PC-3 (cell line): ENCODE results near the gene SMARCAL1.

Source experiments
- EZH2phosphoT487 ChIP-seq: fragments of 300-600 bp; sonication (generic); IDR thresholded peaks from 2 replicates; pipeline ENCODE4 v1.6.1; 2018; ENCODE audit warnings: mild to moderate bottlenecking, antibody characterized with exemption, low read length, borderline replicate concordance
- TF ChIP-seq, protein P1 (sequence below): fragments of 300-600 bp; sonication (generic); conservative IDR thresholded peaks from 2 replicates; pipeline ENCODE4 v1.5.1; 2017; ENCODE audit warnings: antibody characterized with exemption, low read depth, mild to moderate bottlenecking, low read length

DNA sequence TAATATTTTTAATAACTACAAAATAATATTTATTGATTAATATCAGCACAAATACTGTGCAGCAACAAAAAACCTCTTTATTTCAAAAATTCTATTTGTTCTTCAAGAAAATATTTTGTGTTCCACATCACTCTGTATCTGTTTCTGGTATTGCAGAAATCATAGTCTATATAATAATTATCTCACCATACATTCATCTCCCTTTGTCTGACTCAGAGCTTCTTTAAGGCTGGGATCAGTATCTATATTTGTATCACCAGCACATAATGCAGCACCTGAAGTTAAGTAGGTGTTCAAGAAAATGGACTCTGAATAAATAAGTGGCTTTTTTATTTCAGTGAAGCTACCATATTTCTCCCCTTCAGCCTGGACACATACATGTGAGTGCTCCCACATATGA, 38.4 kb upstream of the SMARCAL1 start:
- no peak for TF ChIP-seq EZH2phosphoT487
- TF ChIP-seq, protein P1, sequence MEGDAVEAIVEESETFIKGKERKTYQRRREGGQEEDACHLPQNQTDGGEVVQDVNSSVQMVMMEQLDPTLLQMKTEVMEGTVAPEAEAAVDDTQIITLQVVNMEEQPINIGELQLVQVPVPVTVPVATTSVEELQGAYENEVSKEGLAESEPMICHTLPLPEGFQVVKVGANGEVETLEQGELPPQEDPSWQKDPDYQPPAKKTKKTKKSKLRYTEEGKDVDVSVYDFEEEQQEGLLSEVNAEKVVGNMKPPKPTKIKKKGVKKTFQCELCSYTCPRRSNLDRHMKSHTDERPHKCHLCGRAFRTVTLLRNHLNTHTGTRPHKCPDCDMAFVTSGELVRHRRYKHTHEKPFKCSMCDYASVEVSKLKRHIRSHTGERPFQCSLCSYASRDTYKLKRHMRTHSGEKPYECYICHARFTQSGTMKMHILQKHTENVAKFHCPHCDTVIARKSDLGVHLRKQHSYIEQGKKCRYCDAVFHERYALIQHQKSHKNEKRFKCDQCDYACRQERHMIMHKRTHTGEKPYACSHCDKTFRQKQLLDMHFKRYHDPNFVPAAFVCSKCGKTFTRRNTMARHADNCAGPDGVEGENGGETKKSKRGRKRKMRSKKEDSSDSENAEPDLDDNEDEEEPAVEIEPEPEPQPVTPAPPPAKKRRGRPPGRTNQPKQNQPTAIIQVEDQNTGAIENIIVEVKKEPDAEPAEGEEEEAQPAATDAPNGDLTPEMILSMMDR, result no peak
